HG02981 (cell line): ENCODE data around the gene PPIAL4G.
"Not testable (repeated sequence)": the region's sequence is repeated elsewhere in the genome, so short reads cannot be mapped to it uniquely, and the experiment has no call there.

Experiments
- ATAC-seq: cut with Tn5 transposase; IDR thresholded peaks from one replicate; pipeline ENCODE4 v1.9.1; 2021; ENCODE audit warnings: mild to moderate bottlenecking, moderate library complexity; ENCODE audit not compliant: unreplicated experiment

PPIAL4G gene

GRCh38 chr1:148483029-148483428, at the start of gene PPIAL4G:
TSS of gene PPIAL4G (minus strand) at chr1:148483302. CDS start at chr1:148483252, 50 bp downstream.
- ATAC-seq = not testable (repeated sequence)

GRCh38 chr1:148532158-148532557, 49.1 kb upstream of the PPIAL4G start:
- ATAC-seq = not testable (repeated sequence)

GRCh38 chr1:148529101-148529567, 46.0 kb upstream of the PPIAL4G start:
- ATAC-seq = not testable (repeated sequence)

GRCh38 chr1:148528591-148528990, 45.5 kb upstream of the PPIAL4G start:
- not testable (repeated sequence) for ATAC-seq

- ATAC-seq = not testable (repeated sequence)
Measured at GRCh38 chr1:148526587-148526986, 43.5 kb upstream of the PPIAL4G start.

- ATAC-seq = not testable (repeated sequence)
Measured at GRCh38 chr1:148523205-148524144, 40.4 kb upstream of the PPIAL4G start.

- ATAC-seq = peak; percentile 83
Measured at GRCh38 chr1:148522561-148523204, 39.6 kb upstream of the PPIAL4G start.

- peak; percentile 46 for ATAC-seq
Measured at GRCh38 chr1:148522072-148522471, 39.0 kb upstream of the PPIAL4G start.

- ATAC-seq = not testable (repeated sequence)
Measured at GRCh38 chr1:148514310-148514709, 31.2 kb upstream of the PPIAL4G start.

- not testable (repeated sequence) for ATAC-seq
Measured at GRCh38 chr1:148512571-148513184, 29.6 kb upstream of the PPIAL4G start.

- ATAC-seq = not testable (repeated sequence)
Measured at GRCh38 chr1:148493933-148494332, 10.8 kb upstream of the PPIAL4G start.

GRCh38 chr1:148481134-148481533, 2.0 kb downstream of the PPIAL4G start:
- not testable (repeated sequence) for ATAC-seq

GRCh38 chr1:148459694-148460093, 23.4 kb downstream of the PPIAL4G start:
- not testable (repeated sequence) for ATAC-seq

GRCh38 chr1:148458901-148459581, 24.1 kb downstream of the PPIAL4G start:
- not testable (repeated sequence) for ATAC-seq

GRCh38 chr1:148458398-148458797, 24.7 kb downstream of the PPIAL4G start:
- ATAC-seq = not testable (repeated sequence)

GRCh38 chr1:148452845-148453244, 30.3 kb downstream of the PPIAL4G start:
- not testable (repeated sequence) for ATAC-seq

- ATAC-seq = not testable (repeated sequence)
Measured at GRCh38 chr1:148439654-148440325, 43.3 kb downstream of the PPIAL4G start.

GRCh38 chr1:148435406-148435805, 47.7 kb downstream of the PPIAL4G start:
- no peak for ATAC-seq

GRCh38 chr1:148434832-148435231, 48.3 kb downstream of the PPIAL4G start:
- no peak for ATAC-seq

- ATAC-seq = not testable (repeated sequence)
Measured at GRCh38 chr1:148432916-148433317, 50.2 kb downstream of the PPIAL4G start.
